ENCODE measurements around the gene ADAMTS8. TPM values are rescaled to one million over a fixed set of nuclear protein-coding genes. Genes with fewer than 3 reads are reported as not detected.

The ADAMTS8 gene
- total and polyA plus RNA-seq, 9 of the 15 experiments (the other 6 are each of a cell fraction or from before 2014, with no cell fraction given) = not detected

DNA sequence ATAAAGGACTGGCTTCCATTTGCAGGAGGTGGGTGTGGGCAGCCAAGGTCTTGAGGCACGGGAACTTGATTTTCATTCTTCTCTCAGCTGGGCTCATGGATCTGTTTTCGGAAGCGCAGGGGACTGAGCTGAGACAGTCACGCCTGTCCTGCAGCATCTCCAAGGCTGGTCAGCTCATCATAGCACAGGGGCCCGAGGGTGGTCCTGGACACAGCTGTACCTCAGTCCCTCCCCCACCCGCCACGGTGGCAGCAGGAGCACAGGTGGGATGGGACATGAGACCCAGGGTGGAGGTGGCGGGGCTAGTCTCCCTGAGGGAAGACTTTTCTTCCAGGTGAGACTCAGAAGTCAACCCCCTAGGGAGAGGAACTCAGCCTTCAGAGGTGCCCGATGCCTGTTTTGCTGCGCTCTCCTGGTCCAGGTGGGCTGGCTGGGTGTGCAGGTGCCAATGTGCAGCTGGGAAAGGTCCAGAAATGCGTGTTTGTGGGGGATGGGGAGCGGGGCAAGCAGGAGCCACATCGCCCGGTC, 3.7 kb downstream of the ADAMTS8 start:
- CTCF ChIA-PET (ENCODE audit: low intra/inter-chr PET ratio) = no interaction called here
- intact Hi-C loops (cut with micrococcal nuclease) = no loop called here

DNA sequence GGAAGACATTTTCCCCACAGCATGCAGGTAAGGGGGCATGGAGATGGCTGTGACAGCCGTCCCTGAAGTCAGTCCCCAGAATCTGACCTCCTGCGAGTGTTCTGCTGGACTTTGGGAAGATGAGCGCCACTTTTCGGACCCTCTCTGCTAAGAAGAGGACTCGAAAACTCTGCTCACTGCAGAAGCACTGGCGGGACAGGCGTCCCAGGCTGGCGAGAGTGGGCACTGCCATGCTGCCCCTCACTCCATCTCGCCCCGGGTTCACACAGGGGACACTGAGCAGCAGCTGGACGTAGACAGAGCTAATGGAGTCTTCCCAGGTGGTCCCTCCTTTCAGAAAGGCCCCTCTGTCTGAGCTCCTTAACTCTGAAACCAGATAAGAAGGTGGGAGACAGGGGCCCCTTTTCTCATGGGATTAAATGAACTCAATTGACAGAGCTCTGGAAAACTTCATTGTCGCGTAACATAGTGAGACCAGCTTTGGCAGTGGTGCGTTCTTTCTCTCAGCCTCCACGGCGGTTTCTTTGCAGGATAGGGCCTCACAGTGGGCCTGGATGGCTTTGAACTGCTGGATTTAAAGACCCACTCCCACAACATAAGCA, 4.8 kb downstream of the ADAMTS8 start:
- Histone ChIP-seq H3K9me1 (ENCODE audit: control insufficient read depth, insufficient read depth, low read length) (no peaks in the 10 kb centered on the region), H3K36me3 (ENCODE audit: control insufficient read depth, insufficient read depth, low read length) (no peaks in the 10 kb centered on the region), H3K4me1 (replicated peaks in 1 of 2; ENCODE audit: control insufficient read depth in 2 of 2, insufficient read depth in 2 of 2, low read length in 2 of 2) (peaks cover 0 to 8% of the 10 kb centered on the region in 2 experiments; a peak in 2 of 5 replicates), H2AFZ (ENCODE audit: low read depth, low read length) (no peak overlapping the region), H4K20me1 (replicated peaks; ENCODE audit: control insufficient read depth, insufficient read depth, low read length) (peaks cover 19% of the 10 kb centered on the region; the same call in 1 of the 2 replicates), H3K9ac (ENCODE audit: insufficient read depth in 1 of 2, low read depth in 2 of 2, low read length in 2 of 2) (no peak overlapping the region), H3K9me3 (replicated peaks; ENCODE audit: control insufficient read depth, insufficient read depth, low read depth, low read length) (no peaks in the 10 kb centered on the region), H3K4me2 (ENCODE audit: insufficient read depth, low read length) (no peak overlapping the region), H3K27ac (ENCODE audit: extremely low read depth, low read depth, low read length) (no peak overlapping the region), H3K79me2 (ENCODE audit: control insufficient read depth, insufficient read depth, low read length) (no peaks in the 10 kb centered on the region), H3K27me3 (ENCODE audit: control insufficient read depth in 2 of 2, insufficient read depth in 2 of 2, low read length in 2 of 2) (peaks cover 54 to 94% of the 10 kb centered on the region in 2 experiments), H3K4me3 (no peak overlapping the region)
- no peak for TF ChIP-seq PURB (CRISPR knock-in tag; IDR thresholded peaks at IDR 0.05; ENCODE audit: low read depth)
- TF ChIP-seq TSC22D4 (tag; IDR thresholded peaks at IDR 0.05) = no peak
- no peak for TF ChIP-seq SPI1 (IDR thresholded peaks at IDR 0.05; ENCODE audit: borderline replicate concordance, low read depth, low read length)
- TF ChIP-seq TAF9B (IDR thresholded peaks at IDR 0.05; ENCODE audit: partially characterized antibody) = no peak
- TF ChIP-seq ZNF717 (CRISPR knock-in tag; IDR thresholded peaks at IDR 0.05) = no peak
- TF ChIP-seq, protein P1, sequence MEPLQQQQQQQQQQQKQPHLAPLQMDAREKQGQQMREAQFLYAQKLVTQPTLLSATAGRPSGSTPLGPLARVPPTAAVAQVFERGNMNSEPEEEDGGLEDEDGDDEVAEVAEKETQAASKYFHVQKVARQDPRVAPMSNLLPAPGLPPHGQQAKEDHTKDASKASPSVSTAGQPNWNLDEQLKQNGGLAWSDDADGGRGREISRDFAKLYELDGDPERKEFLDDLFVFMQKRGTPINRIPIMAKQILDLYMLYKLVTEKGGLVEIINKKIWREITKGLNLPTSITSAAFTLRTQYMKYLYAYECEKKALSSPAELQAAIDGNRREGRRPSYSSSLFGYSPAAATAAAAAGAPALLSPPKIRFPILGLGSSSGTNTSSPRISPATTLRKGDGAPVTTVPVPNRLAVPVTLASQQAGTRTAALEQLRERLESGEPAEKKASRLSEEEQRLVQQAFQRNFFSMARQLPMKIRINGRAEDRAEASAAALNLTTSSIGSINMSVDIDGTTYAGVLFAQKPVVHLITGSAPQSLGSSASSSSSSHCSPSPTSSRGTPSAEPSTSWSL (CRISPR knock-in tag; IDR thresholded peaks at IDR 0.05; ENCODE audit: borderline replicate concordance) = no peak
- TF ChIP-seq, protein P2, sequence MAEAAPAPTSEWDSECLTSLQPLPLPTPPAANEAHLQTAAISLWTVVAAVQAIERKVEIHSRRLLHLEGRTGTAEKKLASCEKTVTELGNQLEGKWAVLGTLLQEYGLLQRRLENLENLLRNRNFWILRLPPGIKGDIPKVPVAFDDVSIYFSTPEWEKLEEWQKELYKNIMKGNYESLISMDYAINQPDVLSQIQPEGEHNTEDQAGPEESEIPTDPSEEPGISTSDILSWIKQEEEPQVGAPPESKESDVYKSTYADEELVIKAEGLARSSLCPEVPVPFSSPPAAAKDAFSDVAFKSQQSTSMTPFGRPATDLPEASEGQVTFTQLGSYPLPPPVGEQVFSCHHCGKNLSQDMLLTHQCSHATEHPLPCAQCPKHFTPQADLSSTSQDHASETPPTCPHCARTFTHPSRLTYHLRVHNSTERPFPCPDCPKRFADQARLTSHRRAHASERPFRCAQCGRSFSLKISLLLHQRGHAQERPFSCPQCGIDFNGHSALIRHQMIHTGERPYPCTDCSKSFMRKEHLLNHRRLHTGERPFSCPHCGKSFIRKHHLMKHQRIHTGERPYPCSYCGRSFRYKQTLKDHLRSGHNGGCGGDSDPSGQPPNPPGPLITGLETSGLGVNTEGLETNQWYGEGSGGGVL (CRISPR knock-in tag; IDR thresholded peaks at IDR 0.05) = no peak
- no peak for TF ChIP-seq MEF2D (tag; conservative IDR thresholded peaks at IDR 0.05; ENCODE audit: low read depth)
- TF ChIP-seq TEAD4 (IDR thresholded peaks at IDR 0.05; ENCODE audit: low read length) = no peak
- no peak for TF ChIP-seq TEAD4 (CRISPR knock-in tag; IDR thresholded peaks at IDR 0.05; ENCODE audit: borderline replicate concordance)
- no peak for TF ChIP-seq ZFP1 (CRISPR knock-in tag; IDR thresholded peaks at IDR 0.05)
- DNase-seq (ENCODE audit: extremely low read depth in 1 of 4, low spot score in 3 of 4) (no peak), FAIRE-seq (no peak), ATAC-seq (no peak)
- under 1% methylated on average over 16 of the region's 16 CpGs for WGBS (ENCODE audit: insufficient coverage, low coverage, missing lambda C conversion rate)
- ChIA-PET CTCF (ENCODE audit: low intra/inter-chr PET ratio) (no interaction called here), POLR2A (interaction anchor here (1.0 to 1.1 kb wide), 2 partner anchors 9 to 483 kb away, joined by 3 read pairs; no protein-coding TSS in a partner anchor)
- in situ Hi-C loops (cut with MboI) = loop anchor here (10.0 kb wide), 1 partner anchor 209 kb away; no protein-coding TSS in a partner anchor
- intact Hi-C loops (cut with micrococcal nuclease) = no loop called here
- no TSS peak for BruUV-seq (replicated peaks)

More for the DNA sequence above, 3.7 kb downstream of the ADAMTS8 start:
- H3K4me3 ChIP-seq = no peak overlapping the region
- no TSS peak for BruUV-seq (replicated peaks)
- H3K4me2 ChIP-seq (ENCODE audit: insufficient read depth, low read length) = no peak overlapping the region
- H3K79me2 ChIP-seq (ENCODE audit: control insufficient read depth, insufficient read depth, low read length) = no peaks in the 10 kb centered on the region
- no peak overlapping the region for H3K9ac ChIP-seq (ENCODE audit: insufficient read depth in 1 of 2, low read depth in 2 of 2, low read length in 2 of 2)
- H3K9me1 ChIP-seq (ENCODE audit: control insufficient read depth, insufficient read depth, low read length) = no peaks in the 10 kb centered on the region
- TF ChIP-seq RAD21 (CRISPR knock-in tag; conservative IDR thresholded peaks at IDR 0.05 in 1 of 2, IDR thresholded peaks at IDR 0.05 in 1 of 2) (no peak), TAL1 (IDR thresholded peaks at IDR 0.05) (no peak)
- no peak for FAIRE-seq
- no peak overlapping the region for H2AFZ ChIP-seq (ENCODE audit: low read depth, low read length)
- peaks cover 55 to 94% of the 10 kb centered on the region in 2 experiments for H3K27me3 ChIP-seq (ENCODE audit: control insufficient read depth in 2 of 2, insufficient read depth in 2 of 2, low read length in 2 of 2)
- H3K27ac ChIP-seq (ENCODE audit: extremely low read depth, low read depth, low read length) = no peak overlapping the region
- POLR2A ChIA-PET = interaction anchor here (0.6 to 1.1 kb wide), 2 partner anchors 10 to 1503 kb away, joined by 3 read pairs; no protein-coding TSS in a partner anchor
- WGBS (ENCODE audit: insufficient coverage, low coverage, missing lambda C conversion rate) = 1% methylated on average over 14 of the region's 14 CpGs
- H4K20me1 ChIP-seq (replicated peaks; ENCODE audit: control insufficient read depth, insufficient read depth, low read length) = peaks cover 24% of the 10 kb centered on the region; the same call in 1 of the 2 replicates
- no peaks in the 10 kb centered on the region for H3K9me3 ChIP-seq (replicated peaks; ENCODE audit: control insufficient read depth, insufficient read depth, low read depth, low read length)
- ATAC-seq = no peak
- DNase-seq (ENCODE audit: extremely low read depth in 1 of 4, low spot score in 3 of 4) = no peak
- peaks cover 0 to 8% of the 10 kb centered on the region in 2 experiments; a peak in 2 of 5 replicates for H3K4me1 ChIP-seq (replicated peaks in 1 of 2; ENCODE audit: control insufficient read depth in 2 of 2, insufficient read depth in 2 of 2, low read length in 2 of 2)
- H3K36me3 ChIP-seq (ENCODE audit: control insufficient read depth, insufficient read depth, low read length) = no peaks in the 10 kb centered on the region
- in situ Hi-C loops (cut with MboI) = loop anchor here (10.0 kb wide), 1 partner anchor 210 kb away; no protein-coding TSS in a partner anchor
